Right atrium auricular region (tissue), 2 donors: ENCODE results near the gene MED9. TPM values are rescaled to one million over a fixed set of nuclear protein-coding genes. Genes with fewer than 3 reads are reported as not detected.

Experiments
- DNase-seq: peaks from one replicate; pipeline ENCODE4 v3.0.0-alpha.2; 2019; ENCODE audit warnings: low spot score
- H3K27ac ChIP-seq, 2 donors: fragments of 200-600 bp; sonication (generic); 1 replicate in 1 of 2; 2 replicates in 1 of 2; pipeline ENCODE4 v1.5.1; 2016 to 2019
- H3K27me3 ChIP-seq, 2 donors: fragments of 200-600 bp; sonication (generic); one replicate each; pipeline versions ENCODE4 v1.5.1 to v1.6.0; 2017 to 2019
- H3K36me3 ChIP-seq: fragments of 200-600 bp; sonication (generic); one replicate; pipeline ENCODE4 v1.5.1; 2016
- H3K4me1 ChIP-seq, 2 donors: fragments of 200-600 bp; sonication (generic); one replicate each; pipeline versions ENCODE4 v1.5.1 to v1.6.0; 2017 to 2019
- H3K4me3 ChIP-seq, 2 donors: fragments of 200-600 bp; sonication (generic); 1 replicate in 1 of 2; 2 replicates in 1 of 2; pipeline ENCODE4 v1.5.1; 2017 to 2019; ENCODE audit warnings: mild to moderate bottlenecking in 1 of 2, moderate library complexity in 1 of 2
- H3K9me3 ChIP-seq, 2 donors: fragments of 200-600 bp; sonication (generic); one replicate each; pipeline ENCODE4 v1.5.1; 2019
- total RNA-seq, 2 donors: library from RNA; depleted of rRNA; stranded (reverse); fragments of >200 nt; gene quantifications; one replicate each; pipeline ENCODE4 v1.1.0, GENCODE V29; 2016
- TF ChIP-seq, protein P1 (sequence below), 2 donors: fragments of 200-600 bp; sonication (generic); IDR thresholded peaks; one replicate each; pipeline ENCODE4 v1.5.1; 2019; ENCODE audit warnings: antibody characterized with exemption in 2 of 2

Gene MED9
- total RNA-seq, 2 donors from 2014 or later = 36.7 to 41.0 TPM

DNA sequence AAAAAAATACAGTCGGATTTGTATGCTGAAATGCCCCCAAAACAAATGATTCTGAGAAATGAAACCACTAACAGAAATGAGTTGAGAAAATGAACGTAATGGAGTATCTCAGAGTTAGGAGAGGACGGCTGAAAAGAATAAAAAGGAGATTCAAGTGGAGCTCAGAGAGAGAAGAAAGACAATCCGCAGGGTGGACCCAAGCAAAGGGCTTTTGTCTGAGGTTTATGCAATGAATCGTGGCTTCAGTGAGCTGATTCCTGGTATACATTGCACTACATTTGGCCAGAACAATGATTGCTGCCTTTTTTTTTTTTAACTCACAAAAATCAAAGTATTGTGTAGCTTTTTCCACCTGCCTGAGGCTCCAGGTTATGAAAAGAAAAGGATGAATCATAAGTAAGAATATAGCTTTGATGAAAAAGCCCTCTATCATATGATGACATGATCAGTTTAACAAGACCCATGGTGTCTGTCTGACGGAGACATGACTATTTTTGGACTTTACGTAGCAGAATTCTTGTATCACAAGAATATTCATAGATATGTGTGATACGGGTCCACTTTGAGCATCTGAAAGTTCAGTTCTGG, 4.4 kb upstream of the MED9 start:
- Histone ChIP-seq H3K9me3 (no peaks in the 10 kb centered on the region), H3K27me3 (no peaks in the 10 kb centered on the region), H3K36me3 (no peaks in the 10 kb centered on the region), H3K4me1 (peaks cover 0 to under 1% of the 10 kb centered on the region in 2 donors), H3K27ac (no peak overlapping the region), H3K4me3 (no peak overlapping the region)
- TF ChIP-seq, protein P1, sequence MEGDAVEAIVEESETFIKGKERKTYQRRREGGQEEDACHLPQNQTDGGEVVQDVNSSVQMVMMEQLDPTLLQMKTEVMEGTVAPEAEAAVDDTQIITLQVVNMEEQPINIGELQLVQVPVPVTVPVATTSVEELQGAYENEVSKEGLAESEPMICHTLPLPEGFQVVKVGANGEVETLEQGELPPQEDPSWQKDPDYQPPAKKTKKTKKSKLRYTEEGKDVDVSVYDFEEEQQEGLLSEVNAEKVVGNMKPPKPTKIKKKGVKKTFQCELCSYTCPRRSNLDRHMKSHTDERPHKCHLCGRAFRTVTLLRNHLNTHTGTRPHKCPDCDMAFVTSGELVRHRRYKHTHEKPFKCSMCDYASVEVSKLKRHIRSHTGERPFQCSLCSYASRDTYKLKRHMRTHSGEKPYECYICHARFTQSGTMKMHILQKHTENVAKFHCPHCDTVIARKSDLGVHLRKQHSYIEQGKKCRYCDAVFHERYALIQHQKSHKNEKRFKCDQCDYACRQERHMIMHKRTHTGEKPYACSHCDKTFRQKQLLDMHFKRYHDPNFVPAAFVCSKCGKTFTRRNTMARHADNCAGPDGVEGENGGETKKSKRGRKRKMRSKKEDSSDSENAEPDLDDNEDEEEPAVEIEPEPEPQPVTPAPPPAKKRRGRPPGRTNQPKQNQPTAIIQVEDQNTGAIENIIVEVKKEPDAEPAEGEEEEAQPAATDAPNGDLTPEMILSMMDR (IDR thresholded peaks at IDR 0.05) = no peak
- no peak for DNase-seq

DNA sequence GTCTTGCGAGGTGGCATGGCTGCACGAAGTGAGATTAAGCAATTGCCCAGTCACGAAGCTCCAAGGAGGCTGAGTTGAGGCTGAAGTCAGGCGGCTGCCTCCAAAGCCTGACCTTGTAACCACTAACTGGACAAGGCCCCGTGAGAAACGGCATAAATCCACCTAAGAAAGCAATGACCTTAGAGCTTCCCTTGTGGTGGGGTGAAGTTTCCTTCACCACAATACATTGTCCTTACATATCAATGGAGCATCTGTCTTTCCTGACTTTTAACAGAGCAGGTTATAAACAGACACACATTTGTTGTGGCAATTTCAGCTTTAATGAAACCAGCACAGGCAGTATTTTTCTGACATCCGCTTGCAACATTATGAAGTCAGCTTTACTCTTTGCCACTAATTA, 2.5 kb upstream of the MED9 start:
- Histone ChIP-seq H3K4me3 (no peak overlapping the region), H3K36me3 (no peaks in the 10 kb centered on the region), H3K27me3 (no peaks in the 10 kb centered on the region), H3K27ac (no peak overlapping the region), H3K9me3 (no peaks in the 10 kb centered on the region), H3K4me1 (peaks cover 0 to 19% of the 10 kb centered on the region in 2 donors)
- no peak for DNase-seq
- TF ChIP-seq, protein P1 (IDR thresholded peaks at IDR 0.05) = no peak

DNA sequence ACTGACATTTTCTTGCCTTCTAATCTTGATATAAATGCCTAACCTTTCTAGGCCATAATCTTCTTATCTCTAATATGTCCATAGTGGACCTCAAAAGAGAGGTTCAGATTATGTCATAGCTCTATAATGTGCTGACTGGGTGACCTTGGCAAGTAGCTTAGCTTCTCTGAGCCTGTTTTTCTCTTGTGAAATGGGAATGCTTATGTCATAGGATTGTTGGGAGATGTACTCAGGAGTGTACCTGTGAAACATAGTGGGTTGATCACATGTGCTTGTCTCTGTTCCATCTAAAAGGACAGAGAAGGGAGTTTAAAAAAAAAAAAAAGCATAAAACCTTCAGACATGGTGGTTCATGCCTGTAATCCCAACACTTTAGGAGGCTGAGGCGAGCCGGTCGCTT, 2.4 kb downstream of the MED9 start:
- Histone ChIP-seq H3K27ac (peak overlapping the region; percentile 84 to 94), H3K27me3 (no peaks in the 10 kb centered on the region), H3K9me3 (no peaks in the 10 kb centered on the region), H3K4me1 (peaks cover 0 to 50% of the 10 kb centered on the region in 2 donors), H3K4me3 (no peak overlapping the region), H3K36me3 (no peaks in the 10 kb centered on the region)
- no peak for DNase-seq
- TF ChIP-seq, protein P1 (IDR thresholded peaks at IDR 0.05) = no peak

DNA sequence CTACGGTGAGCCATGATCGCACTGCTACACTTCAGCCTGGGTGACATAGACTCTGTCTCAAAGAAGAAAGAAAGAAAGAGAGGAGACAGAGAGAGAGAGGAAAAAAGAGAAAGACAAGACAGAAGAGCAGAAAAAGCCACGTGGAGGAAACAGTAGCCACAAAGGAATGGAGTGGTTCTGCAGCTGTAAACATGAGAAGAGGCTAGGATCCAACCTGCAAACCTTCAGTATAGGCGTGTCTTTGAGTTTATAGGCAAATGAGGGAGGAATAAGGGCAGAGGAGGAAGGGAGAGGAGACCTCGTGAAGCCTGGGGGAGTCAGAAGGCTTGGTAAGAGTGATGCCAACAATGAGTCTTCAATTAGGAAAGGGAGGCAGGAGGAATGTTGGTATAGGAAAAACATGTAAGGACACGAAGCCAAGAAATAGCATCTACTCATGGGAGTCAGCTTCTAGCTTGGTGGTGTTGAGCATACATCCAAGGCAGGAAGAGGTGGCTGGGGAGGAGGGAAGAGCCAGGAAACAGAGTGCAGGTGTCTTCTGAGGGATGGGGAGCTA, 3.9 kb downstream of the MED9 start:
- TF ChIP-seq, protein P1 (IDR thresholded peaks at IDR 0.05) = no peak

DNA sequence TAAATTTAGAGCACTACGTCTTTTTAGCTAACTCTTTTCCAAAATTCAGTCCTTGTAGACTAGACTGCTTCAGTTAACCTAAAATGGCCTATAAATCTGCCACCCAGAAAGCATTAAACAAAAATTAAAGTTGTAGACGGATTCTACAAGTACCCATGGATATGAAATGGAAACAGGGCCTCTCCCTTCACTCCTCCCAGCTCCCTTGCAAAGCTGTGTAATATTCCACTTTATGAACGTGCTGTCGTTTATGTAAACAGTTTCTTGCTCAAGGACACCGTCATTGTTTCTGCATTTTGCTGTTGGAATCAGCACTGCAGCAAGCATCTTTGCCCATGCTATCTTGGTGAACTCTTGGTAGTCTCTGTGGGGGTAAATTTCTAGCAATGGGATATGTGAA, 5.1 kb downstream of the MED9 start:
- Histone ChIP-seq H3K4me3 (no peak overlapping the region), H3K27me3 (no peaks in the 10 kb centered on the region), H3K36me3 (no peaks in the 10 kb centered on the region), H3K27ac (peak overlapping the region; percentile 42 to 84), H3K4me1 (peaks cover 0 to 66% of the 10 kb centered on the region in 2 donors), H3K9me3 (no peaks in the 10 kb centered on the region)
- DNase-seq = no peak
- TF ChIP-seq, protein P1 (IDR thresholded peaks at IDR 0.05) = no peak

More for the DNA sequence above, 3.9 kb downstream of the MED9 start:
- Histone ChIP-seq H3K36me3 (no peaks in the 10 kb centered on the region), H3K9me3 (no peaks in the 10 kb centered on the region), H3K27me3 (no peaks in the 10 kb centered on the region), H3K4me3 (no peak overlapping the region), H3K4me1 (peaks cover 0 to 65% of the 10 kb centered on the region in 2 donors), H3K27ac (peak overlapping the region; percentile 84 to 94)
- no peak for DNase-seq
